ENCODE data around the gene TOR1A. TPM values are rescaled to one million over a fixed set of nuclear protein-coding genes. Genes with fewer than 3 reads are reported as not detected.

The TOR1A gene
- total RNA-seq, 1 donor from 2014 or later: 35.5 TPM

DNA sequence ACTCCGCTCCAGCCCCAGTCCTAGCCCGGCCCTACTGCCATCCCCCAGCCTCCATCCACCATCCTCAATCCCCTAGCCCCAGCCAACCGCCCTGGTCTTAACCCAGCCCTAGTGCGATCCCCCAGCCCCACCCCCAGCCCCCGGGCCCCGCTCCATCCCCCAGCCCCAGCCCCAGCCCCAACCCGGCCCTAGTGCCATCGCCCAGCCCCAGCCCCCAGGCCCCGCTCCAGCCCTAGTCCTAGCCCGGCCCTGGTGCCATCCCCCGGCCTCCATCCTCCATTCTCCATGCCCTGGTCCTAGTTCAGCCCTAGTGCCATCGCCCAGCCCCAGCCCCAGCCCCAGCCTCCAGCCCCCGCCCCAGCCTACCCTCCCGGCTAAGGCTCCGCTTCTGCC lies 398 bp downstream of the TOR1A start:
- Histone ChIP-seq H3K36me3 (peaks cover 56% of the 10 kb centered on the region), H3K9me3 (no peaks in the 10 kb centered on the region), H3K27me3 (no peaks in the 10 kb centered on the region), H3K4me1 (peaks cover 5% of the 10 kb centered on the region), H3K27ac (peak overlapping the region; percentile 76), H3K4me3 (peak overlapping the region; percentile 70)
- peak; percentile 32 for ATAC-seq
- DNase-seq: no peak
- intact Hi-C loops (cut with DNase I): no loop called here
- TF ChIP-seq, protein P1, sequence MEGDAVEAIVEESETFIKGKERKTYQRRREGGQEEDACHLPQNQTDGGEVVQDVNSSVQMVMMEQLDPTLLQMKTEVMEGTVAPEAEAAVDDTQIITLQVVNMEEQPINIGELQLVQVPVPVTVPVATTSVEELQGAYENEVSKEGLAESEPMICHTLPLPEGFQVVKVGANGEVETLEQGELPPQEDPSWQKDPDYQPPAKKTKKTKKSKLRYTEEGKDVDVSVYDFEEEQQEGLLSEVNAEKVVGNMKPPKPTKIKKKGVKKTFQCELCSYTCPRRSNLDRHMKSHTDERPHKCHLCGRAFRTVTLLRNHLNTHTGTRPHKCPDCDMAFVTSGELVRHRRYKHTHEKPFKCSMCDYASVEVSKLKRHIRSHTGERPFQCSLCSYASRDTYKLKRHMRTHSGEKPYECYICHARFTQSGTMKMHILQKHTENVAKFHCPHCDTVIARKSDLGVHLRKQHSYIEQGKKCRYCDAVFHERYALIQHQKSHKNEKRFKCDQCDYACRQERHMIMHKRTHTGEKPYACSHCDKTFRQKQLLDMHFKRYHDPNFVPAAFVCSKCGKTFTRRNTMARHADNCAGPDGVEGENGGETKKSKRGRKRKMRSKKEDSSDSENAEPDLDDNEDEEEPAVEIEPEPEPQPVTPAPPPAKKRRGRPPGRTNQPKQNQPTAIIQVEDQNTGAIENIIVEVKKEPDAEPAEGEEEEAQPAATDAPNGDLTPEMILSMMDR (IDR thresholded peaks at IDR 0.05): no peak

DNA sequence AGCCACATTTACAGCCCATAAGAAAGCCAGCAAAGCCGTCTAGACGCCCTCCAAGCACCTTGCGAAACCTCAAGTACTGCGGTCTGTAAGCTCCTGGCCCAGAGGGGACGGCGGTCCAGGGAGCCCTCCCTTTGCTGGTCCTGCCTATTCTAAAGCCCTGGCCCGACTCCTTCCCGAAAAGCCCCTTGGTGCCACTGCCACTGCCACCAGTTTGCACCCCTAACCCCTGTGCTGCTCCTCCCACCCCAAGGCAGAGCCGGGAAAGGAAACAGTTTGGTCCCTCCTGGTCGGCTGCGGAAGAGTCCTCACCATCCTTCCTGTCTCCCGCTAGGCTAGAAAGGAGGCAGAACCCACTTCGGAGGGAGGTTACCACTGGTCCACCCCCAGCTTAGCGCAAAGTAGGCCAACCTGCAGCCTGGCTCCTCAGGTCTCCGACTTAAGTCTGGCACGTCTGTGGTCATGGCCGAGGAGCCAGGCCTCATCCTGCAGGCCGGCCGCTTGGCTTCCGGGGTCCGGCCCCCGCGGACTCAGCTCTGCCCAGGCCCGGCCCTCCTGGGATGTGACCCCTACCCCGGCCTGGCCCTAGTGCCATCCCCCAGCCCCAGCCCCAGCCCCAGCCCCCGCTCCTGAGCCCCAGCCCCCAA lies 916 bp downstream of the TOR1A start:
- H3K4me3 ChIP-seq: peak overlapping the region; percentile 70
- H3K27me3 ChIP-seq: no peaks in the 10 kb centered on the region
- ATAC-seq: peak; percentile 57
- TF ChIP-seq, protein P1 (IDR thresholded peaks at IDR 0.05): no peak
- peaks cover 5% of the 10 kb centered on the region for H3K4me1 ChIP-seq
- intact Hi-C loops (cut with DNase I): no loop called here
- H3K36me3 ChIP-seq: peaks cover 56% of the 10 kb centered on the region
- no peaks in the 10 kb centered on the region for H3K9me3 ChIP-seq
- peak; percentile 72 for DNase-seq
- H3K27ac ChIP-seq: peak overlapping the region; percentile 76

DNA sequence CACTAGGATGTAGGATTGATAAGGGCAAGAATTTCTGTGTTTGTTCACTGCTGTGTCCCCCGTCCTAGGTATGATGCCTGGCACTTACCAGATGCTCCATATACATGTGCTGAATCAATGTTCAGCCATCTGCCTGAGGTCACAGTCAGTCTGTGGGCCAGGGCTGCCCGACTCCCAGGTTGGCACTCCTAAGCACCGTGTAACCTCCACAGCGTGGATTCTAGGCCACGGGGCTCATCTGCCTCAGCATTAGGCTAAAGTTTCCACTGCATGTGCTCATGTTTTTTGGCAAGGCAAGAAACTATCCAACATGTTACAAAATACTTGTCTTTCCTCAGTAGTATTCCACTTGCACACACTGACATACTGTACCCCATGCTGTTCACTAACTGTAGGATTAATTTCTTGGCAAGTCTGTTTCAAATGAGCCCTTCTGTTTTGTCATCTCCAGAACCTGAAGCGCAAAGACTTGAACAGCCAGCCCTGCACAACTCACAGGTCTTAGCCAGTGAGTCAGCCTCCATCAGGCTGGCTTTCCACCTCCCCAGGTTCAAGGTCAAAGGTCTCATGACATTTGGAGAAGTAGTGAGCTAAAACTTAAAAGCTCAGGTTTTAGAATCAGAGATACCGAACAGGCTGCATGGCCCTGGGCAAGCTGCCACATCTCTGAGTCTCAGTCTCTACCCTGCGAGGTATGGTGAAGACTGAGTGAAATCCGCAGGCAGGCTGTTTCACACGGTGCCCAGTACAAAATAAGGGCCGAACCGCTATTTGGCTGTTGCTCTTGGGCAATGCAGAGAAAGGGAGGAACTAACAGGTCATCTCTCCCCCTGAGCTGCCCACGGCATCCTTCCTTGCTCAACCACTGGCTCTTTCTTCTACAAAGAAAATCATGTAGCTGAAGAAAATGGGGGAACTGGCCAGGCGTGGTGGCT lies 7.2 kb downstream of the TOR1A start:
- TF ChIP-seq, protein P1 (IDR thresholded peaks at IDR 0.05): no peak
- Histone ChIP-seq H3K27ac (no peak overlapping the region), H3K4me1 (no peaks in the 10 kb centered on the region), H3K9me3 (no peaks in the 10 kb centered on the region), H3K4me3 (no peak overlapping the region), H3K27me3 (no peaks in the 10 kb centered on the region), H3K36me3 (peaks cover 82% of the 10 kb centered on the region)
- ATAC-seq (peak; percentile 83), DNase-seq (peak; percentile 77)
- intact Hi-C loops (cut with DNase I): no loop called here

DNA sequence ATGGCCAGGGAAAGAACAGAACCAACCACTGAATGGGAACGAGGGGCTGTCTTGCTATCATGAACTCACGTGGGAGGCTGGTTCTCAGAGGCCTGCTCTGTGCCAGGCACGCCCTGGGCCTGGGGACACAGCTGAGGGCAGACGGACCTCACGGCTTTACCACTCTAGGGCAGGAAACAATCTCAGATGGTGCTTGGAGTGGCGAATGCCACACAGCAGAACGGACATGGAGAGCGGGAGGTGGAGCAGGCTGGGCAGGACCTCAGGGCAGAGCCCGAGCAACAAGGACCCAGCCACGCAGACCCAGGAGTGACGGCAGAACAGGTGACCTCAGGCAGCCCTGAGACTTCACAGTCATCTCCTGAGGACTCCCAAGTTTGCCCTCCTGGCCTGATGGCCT lies 8.7 kb downstream of the TOR1A start:
- H3K36me3 ChIP-seq: peaks cover 79% of the 10 kb centered on the region
- ATAC-seq (no peak), DNase-seq (no peak)
- no peaks in the 10 kb centered on the region for H3K27me3 ChIP-seq
- H3K4me1 ChIP-seq: no peaks in the 10 kb centered on the region
- H3K27ac ChIP-seq: no peak overlapping the region
- H3K4me3 ChIP-seq: no peak overlapping the region
- intact Hi-C loops (cut with DNase I): no loop called here
- no peaks in the 10 kb centered on the region for H3K9me3 ChIP-seq
- TF ChIP-seq, protein P1 (IDR thresholded peaks at IDR 0.05): no peak

DNA sequence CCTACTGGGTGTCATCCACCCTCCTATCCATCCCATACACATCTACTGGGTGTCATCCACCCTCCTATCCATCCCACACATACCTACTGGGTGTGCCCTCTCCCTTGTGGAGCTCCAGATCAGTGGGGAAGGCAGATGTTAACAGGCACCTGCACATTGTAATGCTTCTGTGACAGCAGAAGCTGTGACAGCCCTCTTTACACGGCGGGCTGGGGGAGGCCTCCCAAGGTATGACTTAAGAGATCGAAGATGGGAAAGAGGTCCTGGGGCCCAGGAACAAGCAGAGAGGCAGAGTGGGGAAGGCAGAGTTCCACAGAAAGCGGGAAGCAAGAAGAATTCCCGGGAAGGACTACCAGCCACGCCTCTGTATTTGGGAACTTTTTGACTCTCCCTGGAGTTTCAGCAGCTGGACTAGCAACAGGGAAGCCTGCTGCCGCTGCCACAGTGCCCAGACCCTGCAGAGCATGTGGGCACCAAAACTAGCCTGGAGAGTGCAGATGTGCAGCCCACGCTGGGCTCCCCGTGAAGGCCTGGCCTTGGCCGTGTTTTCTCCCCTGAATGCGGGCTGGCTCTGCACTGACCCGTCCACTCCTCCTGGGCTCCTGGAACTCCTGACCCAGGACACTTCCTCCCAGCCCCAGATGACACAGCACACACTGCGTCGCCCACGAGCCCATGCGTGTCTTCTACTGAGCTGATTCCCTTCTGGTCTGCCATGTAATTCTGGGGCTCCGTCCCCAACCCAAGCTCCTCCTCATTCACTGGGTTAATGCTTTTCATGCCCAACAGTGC lies 9.3 kb downstream of the TOR1A start:
- Histone ChIP-seq H3K27ac (no peak overlapping the region), H3K36me3 (peaks cover 79% of the 10 kb centered on the region), H3K27me3 (no peaks in the 10 kb centered on the region), H3K9me3 (no peaks in the 10 kb centered on the region), H3K4me3 (no peak overlapping the region), H3K4me1 (no peaks in the 10 kb centered on the region)
- peak; percentile 39 for DNase-seq
- TF ChIP-seq, protein P1 (IDR thresholded peaks at IDR 0.05): no peak
- peak; percentile 30 for ATAC-seq
- intact Hi-C loops (cut with DNase I): no loop called here

Measured in upper lobe of right lung (tissue), 1 donor.